HuH-7.5 (cell line): ENCODE data around the gene MATN1.

Source experiments
- DNase-seq: peaks from one replicate; pipeline ENCODE4 v3.0.0; 2011; ENCODE audit warnings: low spot score

MATN1 gene

DNA sequence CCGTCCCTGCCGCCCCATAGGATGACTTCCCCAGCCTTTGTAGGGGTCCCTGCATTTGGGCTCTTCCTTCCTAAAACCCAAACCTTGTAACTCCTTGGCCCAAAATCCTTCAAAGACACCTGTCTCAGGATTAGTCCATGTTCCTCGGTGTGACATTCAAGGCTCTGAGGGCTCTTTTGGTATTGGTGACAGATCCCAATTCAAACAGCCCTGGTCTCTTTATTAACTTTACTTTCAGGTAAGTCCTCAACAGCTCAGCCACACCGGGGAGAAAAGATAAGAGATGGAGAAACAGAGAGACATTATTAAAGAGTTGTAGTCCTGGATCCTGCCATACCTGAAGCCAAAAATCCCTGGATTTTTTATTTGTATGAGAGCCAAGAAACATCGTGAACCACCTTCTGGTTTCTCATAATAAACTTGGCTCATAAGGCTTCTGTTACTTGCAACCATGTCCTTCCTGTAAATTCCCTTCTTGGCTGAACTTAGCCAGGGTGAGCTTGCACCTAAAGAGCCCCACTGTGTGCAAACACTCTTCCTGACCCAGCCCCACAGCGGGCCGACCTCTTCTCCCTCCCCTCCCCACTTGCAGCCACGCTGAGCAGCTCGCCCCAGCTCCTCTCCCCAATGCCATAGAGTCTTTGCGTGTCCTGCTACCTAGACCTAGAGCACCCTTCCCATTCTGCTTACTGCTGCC, 7.9 kb upstream of the MATN1 start:
- DNase-seq: no peak

DNA sequence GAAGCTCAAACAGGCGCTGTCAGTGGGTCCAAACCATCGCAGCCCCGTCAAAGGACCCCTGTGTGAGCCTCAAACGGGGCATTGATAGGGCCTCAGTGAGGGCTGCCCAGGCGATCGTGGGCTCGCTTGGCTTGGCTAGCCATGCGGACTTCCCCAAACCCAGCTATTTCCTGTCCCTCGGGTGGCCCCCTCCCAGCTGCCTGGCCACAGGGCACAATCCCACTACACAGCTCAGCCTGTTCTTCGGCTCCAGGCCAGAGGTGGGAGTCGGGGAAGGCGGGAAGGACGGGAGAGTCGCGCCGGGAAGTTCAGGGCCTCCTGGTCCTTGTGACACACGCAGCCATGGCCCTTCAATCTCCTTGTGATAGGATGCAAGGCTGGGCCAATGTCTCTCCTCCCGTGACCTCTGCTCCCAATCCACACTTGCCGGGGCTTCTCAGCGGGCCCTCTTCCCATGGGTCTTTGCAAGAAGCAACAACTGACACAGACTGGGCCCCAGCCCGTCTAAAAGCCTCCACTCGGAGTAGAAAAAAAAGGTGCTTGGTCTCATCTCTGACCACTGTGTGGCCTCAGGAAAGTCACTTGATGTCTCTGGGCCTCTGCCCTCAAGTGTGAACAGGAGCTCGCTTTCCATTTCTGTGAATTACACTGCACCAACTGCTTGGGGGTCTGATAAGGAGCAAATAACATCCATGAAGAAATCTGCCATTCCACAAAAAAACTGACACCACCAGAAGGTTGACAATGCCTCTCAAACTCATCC, 7.1 kb upstream of the MATN1 start:
- DNase-seq: no peak

DNA sequence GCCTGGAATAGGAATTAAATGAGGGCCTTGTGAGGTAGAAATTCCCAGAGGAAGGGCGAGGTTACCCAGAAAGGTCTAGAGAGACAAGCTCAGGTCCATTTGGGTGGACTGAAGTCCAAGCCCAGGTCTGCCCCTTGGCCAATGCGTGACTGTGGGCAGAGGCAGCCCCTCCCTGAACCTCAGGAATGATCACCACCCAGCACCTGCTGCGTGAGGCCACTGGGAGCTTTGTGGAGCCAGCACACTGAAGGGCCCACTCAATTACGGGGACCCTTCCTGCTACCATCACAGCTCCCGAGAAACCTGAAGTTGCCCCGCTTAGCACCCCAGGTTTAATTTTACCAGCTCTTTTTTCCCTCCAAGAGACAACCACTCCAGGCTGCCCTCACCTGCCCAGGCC, 6.5 kb upstream of the MATN1 start:
- no peak for DNase-seq

DNA sequence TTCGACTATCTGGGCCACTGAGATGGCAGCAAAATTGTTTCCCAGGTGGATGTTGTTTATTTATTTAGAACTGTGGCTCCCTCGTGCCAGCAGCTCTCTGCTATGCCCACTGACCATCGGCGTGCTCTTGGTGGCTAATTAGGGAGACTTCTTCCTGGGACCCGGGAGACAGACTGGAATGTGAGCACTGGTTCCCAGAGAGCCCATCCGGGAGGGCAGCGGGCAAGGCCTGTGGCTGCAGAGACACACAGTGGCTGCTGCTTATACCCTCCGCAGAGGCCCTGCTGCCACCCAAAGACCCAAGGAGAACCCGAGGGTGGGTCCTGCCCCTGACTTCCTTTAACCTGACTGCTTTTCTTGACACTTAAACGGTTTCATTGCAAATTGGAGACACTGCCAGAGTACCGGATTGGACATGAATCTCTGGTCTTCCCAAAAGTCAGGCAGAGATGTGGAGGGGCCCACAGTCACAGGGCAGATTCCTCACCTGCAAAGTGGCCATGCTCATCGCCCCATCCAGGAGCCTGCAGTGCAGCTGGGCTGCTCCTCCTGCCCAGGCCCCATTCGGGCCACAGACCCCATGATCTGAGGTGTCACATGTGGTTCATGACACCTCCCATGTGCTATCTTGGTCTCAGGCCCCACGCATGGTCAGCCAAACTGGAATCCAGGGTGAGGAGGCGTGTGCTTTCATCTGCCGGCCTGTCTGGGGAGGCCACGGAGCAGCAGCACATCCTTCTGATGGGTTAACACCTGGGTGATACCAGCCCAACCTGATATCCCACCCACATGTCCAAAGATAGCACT, 5.7 kb upstream of the MATN1 start:
- DNase-seq: no peak

DNA sequence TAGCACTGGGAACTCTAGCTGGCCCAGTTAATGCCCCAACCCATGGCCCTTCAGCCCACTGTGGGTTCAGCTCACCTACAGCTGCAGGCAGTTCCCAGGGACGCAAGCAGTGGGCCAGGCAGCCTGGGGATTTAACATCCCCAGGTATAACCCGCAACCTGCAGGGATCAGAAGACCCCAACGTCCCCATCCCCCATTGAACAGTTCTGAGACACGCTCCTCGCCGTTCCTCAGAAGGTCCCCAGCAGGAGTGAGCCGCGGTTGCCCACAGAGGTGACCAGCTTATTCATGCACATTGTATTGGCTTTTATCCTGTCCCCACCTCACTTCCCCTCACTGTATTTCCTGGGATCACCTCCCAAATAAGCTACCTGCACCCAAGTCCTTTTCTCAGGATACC, 5.0 kb upstream of the MATN1 start:
- DNase-seq: no peak

DNA sequence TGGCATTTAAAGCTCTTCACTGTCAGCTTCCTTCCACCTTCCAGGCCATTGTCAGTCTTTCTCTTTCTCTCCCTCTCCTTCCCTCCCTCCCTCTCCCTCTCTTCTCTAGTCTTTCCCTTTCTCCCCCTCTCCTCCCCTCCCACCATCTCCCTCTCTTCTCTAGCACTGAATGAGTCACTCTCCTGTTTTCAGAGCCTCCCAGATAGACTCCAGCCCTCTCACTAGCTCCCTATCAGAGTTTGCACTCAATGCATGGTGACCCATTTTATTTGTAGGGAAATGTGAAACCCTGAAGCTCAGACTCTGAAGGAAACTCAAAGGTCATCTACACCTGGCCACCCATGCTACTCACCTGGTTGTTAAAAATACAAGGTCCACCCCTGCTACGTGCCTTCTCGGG, 4.4 kb upstream of the MATN1 start:
- no peak for DNase-seq

DNA sequence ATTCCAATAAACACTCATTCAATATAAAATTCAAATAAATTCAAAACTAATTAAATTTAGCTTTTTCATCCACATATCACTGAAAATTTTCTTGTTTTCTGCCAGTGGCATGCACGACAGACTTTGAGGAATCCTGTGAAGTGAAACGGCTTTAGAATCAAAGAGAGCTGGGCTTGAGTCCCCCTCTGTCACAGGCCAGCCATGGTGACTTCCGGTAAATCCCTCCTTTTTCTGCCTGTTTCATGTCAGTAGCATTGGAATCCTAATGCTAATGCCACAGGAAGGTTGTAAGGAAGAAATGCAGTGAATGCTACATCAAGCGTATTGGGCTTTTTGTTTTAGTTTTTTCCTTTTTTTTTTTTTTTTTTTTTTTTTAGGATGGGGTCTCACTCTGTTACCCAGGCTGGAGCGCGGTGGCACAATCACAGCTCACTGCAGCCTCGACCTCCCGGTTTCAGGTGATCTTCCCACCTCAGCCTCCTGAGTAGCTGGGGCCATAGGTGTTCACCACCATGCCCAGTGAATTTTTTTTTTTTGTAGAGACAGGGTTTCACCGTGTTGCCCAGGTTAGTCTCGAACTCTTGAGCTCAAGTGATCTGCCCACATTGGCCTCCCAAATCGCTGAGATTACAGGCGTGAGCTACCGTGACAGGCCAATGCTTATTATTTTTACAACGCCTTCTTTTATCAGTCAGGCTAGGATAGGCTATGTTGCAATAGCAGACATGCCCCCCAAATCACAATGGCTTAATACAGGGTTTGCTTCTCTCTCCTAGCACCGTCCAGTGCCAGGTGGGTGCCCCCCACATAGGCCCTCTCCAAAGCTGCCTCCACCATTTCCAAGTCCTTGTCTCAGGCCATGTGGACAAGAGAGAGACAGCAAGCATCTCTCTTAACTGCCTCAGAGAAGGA, 3.6 kb upstream of the MATN1 start:
- DNase-seq: no peak

DNA sequence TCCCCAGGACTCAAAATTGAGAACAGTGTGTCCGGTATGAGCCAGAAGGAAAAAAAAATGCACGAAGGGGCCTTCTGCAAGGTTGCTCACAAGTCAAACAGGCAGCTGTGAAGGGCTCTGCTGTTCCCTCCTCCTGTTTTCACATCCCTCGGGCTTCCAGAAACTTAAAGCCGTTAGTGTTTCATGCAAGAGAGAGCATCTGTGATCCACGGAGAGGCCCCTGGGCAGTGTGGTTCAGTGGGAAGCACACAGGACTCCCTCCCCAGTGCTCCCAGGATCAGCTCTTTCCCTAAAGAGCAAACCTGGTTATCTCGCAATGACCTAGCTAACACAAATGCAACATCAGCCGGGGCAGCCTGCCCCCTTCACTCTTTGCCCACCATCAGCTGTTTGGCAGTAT, 2.9 kb upstream of the MATN1 start:
- no peak for DNase-seq

DNA sequence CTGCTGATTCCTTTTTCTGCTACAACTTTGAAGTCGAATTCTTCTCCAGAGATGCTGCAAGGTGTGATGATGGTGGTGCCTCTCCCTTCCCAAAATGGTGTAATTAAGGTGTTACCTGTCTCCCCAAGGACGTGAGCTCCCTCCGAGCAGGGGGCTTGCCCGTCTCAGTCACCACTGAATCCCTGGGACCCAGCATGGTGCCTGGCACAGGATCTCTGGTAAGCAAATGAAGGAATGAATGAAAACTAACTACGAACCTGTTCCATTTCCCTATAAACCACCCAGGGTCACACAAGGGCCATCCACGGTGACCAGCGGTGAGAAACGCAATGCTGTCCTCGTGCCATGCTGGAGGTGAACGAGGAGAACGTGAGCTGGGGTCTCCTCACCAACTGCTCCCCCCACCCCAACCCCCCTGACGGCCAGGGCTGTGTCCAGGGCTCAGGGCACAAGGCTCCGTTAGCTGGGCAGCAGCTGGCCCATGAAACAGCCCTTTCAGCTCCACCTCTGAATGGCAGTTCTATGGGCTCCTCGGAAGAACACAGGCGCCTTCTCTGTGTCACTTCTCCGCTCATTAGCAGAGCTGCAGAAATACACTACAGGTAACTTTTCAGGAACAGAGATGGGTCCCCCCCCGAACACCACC, 2.2 kb upstream of the MATN1 start:
- no peak for DNase-seq

DNA sequence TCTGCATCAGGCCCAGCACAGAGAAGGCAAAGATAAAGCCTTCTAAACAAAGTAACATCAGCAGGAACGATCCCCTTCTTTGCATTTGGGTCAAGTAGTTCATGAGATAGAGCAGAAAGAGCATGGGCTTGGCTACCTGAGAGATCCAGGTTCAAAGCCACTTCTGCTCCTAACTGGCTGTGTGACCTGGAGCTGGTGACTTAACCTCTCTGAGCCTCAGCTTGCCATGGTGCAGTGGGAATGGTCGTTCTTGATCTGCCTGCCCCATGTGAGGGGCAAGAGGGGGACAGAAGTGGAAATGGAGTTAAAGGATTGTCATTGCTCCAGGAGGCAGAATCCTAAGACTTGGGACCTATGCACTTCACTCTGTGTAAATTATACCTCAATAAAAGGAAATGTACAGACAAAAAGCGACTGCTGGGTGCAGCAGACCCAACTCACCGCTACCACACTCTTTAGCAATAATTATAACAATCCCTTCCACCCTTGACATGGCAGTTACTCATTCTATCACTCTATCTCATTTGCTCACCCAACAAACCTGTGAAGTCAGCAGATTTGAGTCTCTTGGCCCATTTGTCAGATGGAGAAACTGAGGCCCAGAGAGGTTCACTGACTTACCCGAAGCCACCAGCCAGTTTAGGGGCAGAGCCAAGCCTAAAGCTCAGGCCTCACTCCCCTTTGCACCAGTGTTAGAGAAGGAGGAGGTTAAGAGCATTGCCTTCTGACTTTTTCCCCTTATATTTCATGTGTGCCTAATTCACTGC, 1.5 kb upstream of the MATN1 start:
- DNase-seq: no peak

DNA sequence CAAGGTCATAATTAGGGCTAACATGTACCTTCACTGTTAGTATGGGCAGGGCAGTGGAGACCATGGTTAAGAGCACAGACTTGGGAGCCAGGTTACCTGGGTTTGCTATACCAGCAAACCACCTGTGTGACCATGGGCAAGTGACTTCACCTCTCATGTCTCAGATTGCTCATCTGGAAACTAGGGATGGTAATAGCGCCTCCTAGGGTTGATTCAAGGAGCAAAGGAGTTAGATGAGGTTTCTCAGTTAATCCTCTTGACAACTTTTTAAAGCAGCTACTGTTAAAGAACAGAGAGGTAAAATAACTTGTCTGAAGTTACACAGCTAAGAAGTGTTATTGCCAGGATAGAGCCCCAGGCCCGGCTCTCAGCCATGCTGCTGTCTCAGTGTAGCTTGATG, 790 bp upstream of the MATN1 start:
- DNase-seq: no peak

DNA sequence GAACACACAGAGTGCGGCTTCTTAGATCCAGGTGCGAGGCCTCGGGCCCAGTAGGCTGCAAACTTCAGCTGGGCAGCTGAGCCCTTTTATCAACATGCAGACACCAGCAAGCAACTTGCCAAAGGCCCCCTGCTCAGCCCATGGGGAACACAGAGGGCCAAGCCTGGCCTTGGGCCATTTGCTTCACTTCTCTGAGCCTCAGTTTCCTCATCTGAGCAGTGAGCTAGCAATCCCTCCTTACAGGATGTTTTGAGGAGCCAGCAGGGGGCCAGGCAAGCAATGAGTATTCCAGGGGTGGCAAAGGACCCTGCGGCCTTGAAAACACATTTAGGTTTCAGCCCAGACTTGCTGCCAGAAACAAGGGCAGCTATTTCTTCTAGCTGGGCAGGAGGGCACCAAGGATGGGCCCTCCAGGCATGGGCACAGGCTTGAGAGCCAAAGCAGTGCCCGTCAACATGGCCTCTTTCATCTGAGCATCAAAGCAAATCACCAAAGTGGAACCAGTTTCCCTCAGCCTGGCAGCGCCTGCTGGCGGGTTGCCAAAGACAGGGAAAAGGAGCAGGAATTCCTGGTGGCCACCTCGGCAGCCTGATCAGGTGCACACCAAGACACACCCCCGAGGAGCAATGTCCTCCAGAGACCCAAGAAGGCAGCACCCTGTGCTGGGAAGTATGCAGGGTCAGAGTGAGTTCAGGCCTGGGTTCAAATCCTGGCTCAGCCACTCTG, 1.4 kb downstream of the MATN1 start:
- no peak for DNase-seq

DNA sequence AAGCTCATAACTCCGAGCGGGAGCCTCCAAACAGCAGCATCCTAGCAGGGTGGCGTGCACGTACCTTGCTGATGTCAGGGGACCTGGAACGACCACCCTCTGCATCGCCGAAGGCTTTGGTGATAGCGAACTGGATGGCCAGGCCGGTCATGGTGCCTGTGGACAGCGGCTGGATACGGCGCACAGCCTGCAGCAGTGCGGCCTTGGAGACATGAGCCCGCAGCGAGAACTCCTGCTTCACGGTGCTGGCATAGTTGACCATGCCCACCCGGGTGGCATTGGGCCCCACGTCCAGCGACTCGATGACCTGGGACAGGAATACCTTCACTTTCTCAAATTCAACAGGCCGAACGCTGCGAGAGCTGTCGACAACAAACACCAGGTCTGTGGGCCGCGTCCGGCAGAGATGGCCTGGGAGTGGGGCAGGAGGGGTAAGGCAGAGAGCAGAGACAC, 2.0 kb downstream of the MATN1 start:
- DNase-seq: no peak

DNA sequence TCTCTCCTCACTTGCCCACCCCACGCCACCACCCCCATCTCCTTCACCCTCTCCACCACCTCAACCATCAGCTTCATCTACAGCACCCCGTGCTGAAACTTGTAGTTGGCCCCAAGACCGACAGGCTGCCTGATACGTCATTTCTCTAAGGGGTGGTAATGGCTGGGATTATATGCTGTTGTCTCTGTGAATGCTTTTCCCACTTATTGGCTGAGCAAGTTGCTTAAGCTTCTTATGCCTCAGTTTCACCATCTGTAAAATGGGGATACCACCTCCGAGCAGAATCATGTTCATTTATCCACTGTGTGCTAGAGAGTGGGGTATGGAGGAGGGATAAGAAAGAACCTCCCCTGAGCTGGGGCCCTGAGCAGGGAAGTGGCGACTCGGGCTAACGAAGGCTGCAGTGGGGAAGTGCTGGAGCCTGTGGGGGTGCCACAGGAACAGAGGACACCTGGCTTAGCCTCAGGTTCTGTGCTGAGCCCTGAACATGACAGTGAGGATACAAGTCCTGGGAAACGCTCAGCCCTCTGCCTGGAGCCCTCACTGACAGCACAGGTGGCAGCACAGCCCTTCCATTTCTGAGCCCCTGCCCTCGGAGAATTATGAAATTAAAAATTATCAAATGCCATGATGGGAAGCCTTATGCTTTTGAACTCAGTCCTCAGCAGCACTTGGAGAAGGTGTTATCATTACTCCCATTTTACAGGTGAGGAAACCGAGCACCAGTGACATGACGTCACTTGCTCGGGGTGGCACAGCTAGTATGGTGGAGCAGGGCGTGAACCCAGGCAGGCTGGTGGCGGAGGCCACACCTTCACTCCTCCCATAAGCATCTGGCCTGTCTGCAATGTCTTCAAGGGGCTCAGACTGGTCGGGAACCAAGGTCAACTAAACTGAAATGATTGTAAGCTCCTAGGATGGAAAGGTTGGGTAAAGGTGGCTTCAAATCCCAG, 2.8 kb downstream of the MATN1 start:
- no peak for DNase-seq

DNA sequence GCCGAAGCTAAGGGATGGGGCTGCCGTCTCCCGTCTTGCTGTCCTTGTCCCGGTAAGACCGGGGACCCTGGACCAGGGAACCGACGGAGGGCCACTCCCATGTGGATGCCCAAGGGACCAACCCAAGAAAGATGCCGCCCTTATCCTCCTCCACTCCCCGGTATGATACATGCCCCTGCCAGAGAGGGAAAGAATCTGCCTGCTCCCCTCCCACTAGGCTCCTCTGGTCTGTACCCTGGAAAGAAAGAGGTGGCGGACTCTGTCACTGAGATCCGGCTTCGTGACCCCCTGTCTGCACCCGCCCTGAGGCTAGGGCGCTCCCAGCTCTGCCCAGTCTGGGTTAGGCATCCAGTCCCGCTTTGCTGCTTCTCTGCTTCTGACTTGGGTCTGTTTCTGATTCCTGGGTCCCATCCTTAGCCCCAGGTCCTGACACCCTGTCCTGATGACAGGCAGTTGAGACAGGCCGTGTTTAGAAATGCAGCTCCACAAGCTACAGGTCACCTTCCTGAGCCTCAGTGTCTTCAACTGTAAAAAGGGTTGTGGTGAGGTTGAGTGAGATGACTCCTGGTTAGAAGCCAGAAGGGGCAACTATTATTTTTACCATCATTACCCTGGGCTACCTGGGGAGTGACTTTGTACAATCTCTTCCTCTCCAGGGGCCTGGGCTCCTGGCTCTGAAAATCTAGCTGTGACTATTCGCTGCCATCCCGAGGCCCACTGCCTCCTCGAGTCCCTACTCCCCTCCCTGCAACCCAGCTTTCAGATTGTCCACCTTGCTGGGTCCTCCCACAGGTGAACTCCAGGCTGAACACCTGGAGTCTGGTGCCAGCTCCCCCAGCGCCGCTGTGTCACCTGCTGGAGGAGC, 3.7 kb downstream of the MATN1 start:
- no peak for DNase-seq

DNA sequence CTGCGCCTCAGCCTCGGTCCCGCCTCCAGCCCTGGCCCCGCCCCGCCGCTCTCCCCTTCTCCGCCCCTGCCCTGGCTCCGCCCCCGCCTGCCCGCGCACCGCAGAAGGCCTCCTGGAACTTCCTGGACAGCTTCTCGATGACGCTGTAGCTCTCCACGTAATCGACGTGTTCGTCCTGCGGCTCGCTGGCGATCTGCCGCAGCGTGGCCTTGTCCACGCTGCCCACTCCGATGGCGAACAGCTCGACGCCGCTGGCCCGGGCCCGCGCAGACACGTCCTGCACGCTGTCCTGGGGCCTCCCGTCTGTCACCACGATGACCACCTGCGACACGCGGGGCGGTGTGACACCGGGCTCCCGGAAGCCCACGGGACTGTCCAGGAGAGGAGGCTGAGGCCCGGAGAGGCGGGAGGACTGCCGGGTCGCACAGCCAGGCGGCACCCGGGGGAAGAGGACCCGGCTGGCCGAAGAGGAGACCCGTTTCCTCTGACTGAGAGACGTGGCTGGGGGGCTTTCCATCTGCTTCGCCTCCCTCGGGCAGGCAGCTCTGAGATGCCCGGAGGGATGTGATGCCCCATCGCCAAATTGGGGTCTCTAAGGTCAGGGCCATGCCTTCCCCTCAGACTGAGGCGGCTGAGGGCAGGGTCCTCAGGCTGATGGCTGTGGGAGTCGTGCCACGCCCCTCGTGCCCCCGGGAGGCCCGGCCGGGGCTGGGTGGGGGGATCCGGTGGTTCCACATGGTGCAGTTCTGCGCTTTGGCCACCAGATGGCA, 4.6 kb downstream of the MATN1 start:
- DNase-seq: peak; percentile 77

DNA sequence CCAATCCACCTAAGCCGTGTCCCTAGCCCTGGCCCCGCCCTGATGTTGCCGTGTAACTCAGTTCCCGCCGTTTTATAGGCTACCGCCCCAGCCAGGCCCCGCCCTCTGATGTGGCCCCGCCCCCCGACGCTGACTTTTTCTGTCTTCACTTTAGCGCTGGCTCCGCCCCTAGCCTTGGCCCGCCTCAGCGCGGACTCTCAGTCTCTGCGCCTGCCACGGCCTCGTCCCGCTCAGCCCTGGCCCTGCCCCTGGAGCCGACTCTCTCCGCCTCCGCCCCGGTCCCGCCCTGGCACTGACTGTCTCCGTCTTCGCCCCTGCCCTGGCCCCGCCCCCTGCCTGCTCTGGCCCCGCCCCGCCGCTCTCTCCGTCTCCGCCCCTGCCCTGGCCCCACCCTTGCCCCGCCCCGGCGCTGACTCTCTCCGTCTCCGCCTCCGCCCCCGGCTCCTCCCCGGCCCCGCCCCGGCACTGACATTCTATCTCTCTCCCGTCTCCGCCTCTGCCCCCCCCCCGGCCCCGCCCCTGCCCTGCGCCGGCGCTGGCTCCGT, 5.2 kb downstream of the MATN1 start:
- DNase-seq: peak; percentile 71
